ENCODE data around the gene GTF2I.
A peak's percentile ranks its signal among the peaks of the same experiment; 100 is the strongest.

The GTF2I gene

DNA sequence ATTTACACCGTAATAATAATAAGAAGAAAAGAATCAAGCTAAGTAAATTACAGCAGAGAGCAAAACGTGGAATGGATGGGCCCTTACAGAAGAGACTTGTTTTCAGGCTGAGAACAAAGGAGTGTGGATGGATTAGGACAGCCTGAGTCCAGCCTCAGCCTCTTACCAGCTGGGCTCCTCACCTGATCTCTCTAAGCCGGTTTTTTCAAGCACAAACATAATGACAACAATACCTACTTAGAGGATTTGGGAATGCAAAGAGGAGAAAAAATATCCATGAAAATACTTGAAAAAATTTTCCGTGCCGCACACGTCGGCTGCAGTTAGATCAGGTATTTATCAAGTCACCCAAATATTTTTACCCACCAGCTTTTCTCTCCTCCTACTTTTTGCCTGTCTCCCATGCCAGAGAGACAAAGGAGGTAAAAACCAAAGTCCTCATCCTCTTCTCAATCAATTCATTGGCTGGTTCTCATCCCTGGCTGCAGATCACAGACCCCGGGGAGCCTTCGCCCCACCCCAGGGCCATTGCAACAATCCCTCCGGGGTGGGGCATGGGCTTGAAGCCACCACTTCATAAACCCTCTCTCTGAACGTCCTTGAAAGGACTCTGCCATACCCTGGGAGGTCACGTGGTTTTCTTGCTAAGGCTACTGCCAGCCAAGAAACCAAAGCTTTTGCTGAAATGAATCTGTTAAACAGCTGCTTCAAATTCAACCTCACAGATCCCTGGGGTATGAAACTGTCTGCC, 29.7 kb upstream of the GTF2I start:
- peak; percentile 58 for ATAC-seq

DNA sequence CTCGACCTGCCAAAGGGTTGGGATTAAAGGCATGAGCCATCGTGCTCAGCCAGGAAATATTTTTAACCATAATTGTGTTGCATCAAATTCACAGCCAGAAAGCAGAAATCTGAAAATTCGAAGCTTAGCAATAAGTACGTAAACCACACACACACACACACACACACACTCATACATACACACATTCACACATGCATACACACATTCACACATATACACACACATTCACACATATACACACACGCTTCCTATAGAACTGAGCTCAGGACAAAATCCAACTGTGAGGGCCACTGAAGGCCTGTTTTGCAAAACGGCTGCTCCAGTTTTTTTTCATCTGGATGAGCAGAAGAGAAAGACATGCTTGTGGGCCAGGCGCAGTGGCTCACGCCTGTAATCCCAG, 25.0 kb upstream of the GTF2I start:
- no peak for ATAC-seq
- TF ChIP-seq, protein P1, sequence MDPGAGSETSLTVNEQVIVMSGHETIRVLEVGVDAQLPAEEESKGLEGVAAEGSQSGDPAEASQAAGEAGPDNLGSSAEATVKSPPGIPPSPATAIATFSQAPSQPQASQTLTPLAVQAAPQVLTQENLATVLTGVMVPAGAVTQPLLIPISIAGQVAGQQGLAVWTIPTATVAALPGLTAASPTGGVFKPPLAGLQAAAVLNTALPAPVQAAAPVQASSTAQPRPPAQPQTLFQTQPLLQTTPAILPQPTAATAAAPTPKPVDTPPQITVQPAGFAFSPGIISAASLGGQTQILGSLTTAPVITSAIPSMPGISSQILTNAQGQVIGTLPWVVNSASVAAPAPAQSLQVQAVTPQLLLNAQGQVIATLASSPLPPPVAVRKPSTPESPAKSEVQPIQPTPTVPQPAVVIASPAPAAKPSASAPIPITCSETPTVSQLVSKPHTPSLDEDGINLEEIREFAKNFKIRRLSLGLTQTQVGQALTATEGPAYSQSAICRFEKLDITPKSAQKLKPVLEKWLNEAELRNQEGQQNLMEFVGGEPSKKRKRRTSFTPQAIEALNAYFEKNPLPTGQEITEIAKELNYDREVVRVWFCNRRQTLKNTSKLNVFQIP (CRISPR knock-in tag; IDR thresholded peaks at IDR 0.05; ENCODE audit: borderline replicate concordance, low read depth), result no peak
- TF ChIP-seq ZC3H10 (CRISPR knock-in tag; IDR thresholded peaks at IDR 0.05), result no peak
- TF ChIP-seq OSR1 (CRISPR knock-in tag; IDR thresholded peaks at IDR 0.05), result no peak
- TF ChIP-seq ZFP30 (CRISPR knock-in tag; IDR thresholded peaks at IDR 0.05), result no peak
- TF ChIP-seq, protein P2, sequence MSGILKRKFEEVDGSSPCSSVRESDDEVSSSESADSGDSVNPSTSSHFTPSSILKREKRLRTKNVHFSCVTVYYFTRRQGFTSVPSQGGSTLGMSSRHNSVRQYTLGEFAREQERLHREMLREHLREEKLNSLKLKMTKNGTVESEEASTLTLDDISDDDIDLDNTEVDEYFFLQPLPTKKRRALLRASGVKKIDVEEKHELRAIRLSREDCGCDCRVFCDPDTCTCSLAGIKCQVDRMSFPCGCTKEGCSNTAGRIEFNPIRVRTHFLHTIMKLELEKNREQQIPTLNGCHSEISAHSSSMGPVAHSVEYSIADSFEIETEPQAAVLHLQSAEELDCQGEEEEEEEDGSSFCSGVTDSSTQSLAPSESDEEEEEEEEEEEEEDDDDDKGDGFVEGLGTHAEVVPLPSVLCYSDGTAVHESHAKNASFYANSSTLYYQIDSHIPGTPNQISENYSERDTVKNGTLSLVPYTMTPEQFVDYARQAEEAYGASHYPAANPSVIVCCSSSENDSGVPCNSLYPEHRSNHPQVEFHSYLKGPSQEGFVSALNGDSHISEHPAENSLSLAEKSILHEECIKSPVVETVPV (CRISPR knock-in tag; IDR thresholded peaks at IDR 0.05), result no peak
- no peak for TF ChIP-seq RARB (CRISPR knock-in tag; IDR thresholded peaks at IDR 0.05)
- no peak for TF ChIP-seq ESRRG (CRISPR knock-in tag; IDR thresholded peaks at IDR 0.05)
- no peak for TF ChIP-seq TCF4 (CRISPR knock-in tag; IDR thresholded peaks at IDR 0.05; ENCODE audit: borderline replicate concordance)
- TF ChIP-seq BACH2 (CRISPR knock-in tag; IDR thresholded peaks at IDR 0.05; ENCODE audit: borderline replicate concordance), result no peak
- TF ChIP-seq, protein P3, sequence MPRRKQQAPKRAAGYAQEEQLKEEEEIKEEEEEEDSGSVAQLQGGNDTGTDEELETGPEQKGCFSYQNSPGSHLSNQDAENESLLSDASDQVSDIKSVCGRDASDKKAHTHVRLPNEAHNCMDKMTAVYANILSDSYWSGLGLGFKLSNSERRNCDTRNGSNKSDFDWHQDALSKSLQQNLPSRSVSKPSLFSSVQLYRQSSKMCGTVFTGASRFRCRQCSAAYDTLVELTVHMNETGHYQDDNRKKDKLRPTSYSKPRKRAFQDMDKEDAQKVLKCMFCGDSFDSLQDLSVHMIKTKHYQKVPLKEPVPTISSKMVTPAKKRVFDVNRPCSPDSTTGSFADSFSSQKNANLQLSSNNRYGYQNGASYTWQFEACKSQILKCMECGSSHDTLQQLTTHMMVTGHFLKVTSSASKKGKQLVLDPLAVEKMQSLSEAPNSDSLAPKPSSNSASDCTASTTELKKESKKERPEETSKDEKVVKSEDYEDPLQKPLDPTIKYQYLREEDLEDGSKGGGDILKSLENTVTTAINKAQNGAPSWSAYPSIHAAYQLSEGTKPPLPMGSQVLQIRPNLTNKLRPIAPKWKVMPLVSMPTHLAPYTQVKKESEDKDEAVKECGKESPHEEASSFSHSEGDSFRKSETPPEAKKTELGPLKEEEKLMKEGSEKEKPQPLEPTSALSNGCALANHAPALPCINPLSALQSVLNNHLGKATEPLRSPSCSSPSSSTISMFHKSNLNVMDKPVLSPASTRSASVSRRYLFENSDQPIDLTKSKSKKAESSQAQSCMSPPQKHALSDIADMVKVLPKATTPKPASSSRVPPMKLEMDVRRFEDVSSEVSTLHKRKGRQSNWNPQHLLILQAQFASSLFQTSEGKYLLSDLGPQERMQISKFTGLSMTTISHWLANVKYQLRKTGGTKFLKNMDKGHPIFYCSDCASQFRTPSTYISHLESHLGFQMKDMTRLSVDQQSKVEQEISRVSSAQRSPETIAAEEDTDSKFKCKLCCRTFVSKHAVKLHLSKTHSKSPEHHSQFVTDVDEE (CRISPR knock-in tag; IDR thresholded peaks at IDR 0.05), result no peak

More for the DNA sequence above, 29.7 kb upstream of the GTF2I start:
- TF ChIP-seq ZNF8 (CRISPR knock-in tag; IDR thresholded peaks at IDR 0.05), result no peak
- no peak for TF ChIP-seq ZC3H10 (CRISPR knock-in tag; IDR thresholded peaks at IDR 0.05)
- TF ChIP-seq ARNTL (CRISPR knock-in tag; IDR thresholded peaks at IDR 0.05; ENCODE audit: borderline replicate concordance, low read depth), result no peak
- TF ChIP-seq ZFP30 (CRISPR knock-in tag; IDR thresholded peaks at IDR 0.05), result no peak
- no peak for TF ChIP-seq ZFP3 (CRISPR knock-in tag; IDR thresholded peaks at IDR 0.05)
- no peak for TF ChIP-seq RARB (CRISPR knock-in tag; IDR thresholded peaks at IDR 0.05)
- no peak for TF ChIP-seq TCF4 (CRISPR knock-in tag; IDR thresholded peaks at IDR 0.05; ENCODE audit: borderline replicate concordance)
- TF ChIP-seq PPARA (CRISPR knock-in tag; IDR thresholded peaks at IDR 0.05; ENCODE audit: borderline replicate concordance), result no peak
- no peak for TF ChIP-seq OSR1 (CRISPR knock-in tag; IDR thresholded peaks at IDR 0.05)
- TF ChIP-seq ISL1 (CRISPR knock-in tag; IDR thresholded peaks at IDR 0.05), result no peak
- TF ChIP-seq, protein P4, sequence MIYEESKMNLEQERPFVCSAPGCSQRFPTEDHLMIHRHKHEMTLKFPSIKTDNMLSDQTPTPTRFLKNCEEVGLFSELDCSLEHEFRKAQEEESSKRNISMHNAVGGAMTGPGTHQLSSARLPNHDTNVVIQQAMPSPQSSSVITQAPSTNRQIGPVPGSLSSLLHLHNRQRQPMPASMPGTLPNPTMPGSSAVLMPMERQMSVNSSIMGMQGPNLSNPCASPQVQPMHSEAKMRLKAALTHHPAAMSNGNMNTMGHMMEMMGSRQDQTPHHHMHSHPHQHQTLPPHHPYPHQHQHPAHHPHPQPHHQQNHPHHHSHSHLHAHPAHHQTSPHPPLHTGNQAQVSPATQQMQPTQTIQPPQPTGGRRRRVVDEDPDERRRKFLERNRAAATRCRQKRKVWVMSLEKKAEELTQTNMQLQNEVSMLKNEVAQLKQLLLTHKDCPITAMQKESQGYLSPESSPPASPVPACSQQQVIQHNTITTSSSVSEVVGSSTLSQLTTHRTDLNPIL (CRISPR knock-in tag; IDR thresholded peaks at IDR 0.05; ENCODE audit: low read depth), result no peak
- TF ChIP-seq SNAI2 (CRISPR knock-in tag; IDR thresholded peaks at IDR 0.05), result no peak
- TF ChIP-seq, protein P5, sequence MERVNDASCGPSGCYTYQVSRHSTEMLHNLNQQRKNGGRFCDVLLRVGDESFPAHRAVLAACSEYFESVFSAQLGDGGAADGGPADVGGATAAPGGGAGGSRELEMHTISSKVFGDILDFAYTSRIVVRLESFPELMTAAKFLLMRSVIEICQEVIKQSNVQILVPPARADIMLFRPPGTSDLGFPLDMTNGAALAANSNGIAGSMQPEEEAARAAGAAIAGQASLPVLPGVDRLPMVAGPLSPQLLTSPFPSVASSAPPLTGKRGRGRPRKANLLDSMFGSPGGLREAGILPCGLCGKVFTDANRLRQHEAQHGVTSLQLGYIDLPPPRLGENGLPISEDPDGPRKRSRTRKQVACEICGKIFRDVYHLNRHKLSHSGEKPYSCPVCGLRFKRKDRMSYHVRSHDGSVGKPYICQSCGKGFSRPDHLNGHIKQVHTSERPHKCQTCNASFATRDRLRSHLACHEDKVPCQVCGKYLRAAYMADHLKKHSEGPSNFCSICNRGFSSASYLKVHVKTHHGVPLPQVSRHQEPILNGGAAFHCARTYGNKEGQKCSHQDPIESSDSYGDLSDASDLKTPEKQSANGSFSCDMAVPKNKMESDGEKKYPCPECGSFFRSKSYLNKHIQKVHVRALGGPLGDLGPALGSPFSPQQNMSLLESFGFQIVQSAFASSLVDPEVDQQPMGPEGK (CRISPR knock-in tag; IDR thresholded peaks at IDR 0.05; ENCODE audit: borderline replicate concordance), result no peak
- no peak for TF ChIP-seq CSDC2 (CRISPR knock-in tag; IDR thresholded peaks at IDR 0.05)
- no peak for TF ChIP-seq TOX (CRISPR knock-in tag; IDR thresholded peaks at IDR 0.05; ENCODE audit: borderline replicate concordance)
- TF ChIP-seq ZNF70 (CRISPR knock-in tag; IDR thresholded peaks at IDR 0.05), result no peak
